ENCODE results near the gene JPH4.
"Not testable (repeated sequence)": the region's sequence is repeated elsewhere in the genome, so short reads cannot be mapped to it uniquely, and the experiment has no call there.

GRCh38 chr14:23584527-23585203 is 6.1 kb upstream of the JPH4 start:
- not testable (repeated sequence) for TF ChIP-seq ELF1 (IDR thresholded peaks at IDR 0.05; ENCODE audit: borderline replicate concordance, low read depth); CTCF (IDR thresholded peaks at IDR 0.05 in 2 of 3, conservative IDR thresholded peaks at IDR 0.05 in 1 of 3; ENCODE audit: borderline replicate concordance in 1 of 3, insufficient read depth in 1 of 3, low read depth in 2 of 3, low read length in 2 of 3); FOSL1 (IDR thresholded peaks at IDR 0.05; ENCODE audit: low read depth); REST (IDR thresholded peaks at IDR 0.05; ENCODE audit: low read depth); POLR2A (IDR thresholded peaks at IDR 0.05; ENCODE audit: borderline replicate concordance, extremely low read depth, insufficient read depth, insufficient read length); ZBTB33 (IDR thresholded peaks at IDR 0.05; ENCODE audit: extremely low read depth, insufficient replicate concordance, low read length); EZH2 (IDR thresholded peaks at IDR 0.05)
